ENCODE measurements around the gene COL19A1. TPM values are rescaled to one million over a fixed set of nuclear protein-coding genes. Genes with fewer than 3 reads are reported as not detected.
"Not testable (repeated sequence)": the region's sequence is repeated elsewhere in the genome, so short reads cannot be mapped to it uniquely, and the experiment has no call there.

The COL19A1 gene
- total RNA-seq, 1 experiment from 2014 or later: not detected

DNA sequence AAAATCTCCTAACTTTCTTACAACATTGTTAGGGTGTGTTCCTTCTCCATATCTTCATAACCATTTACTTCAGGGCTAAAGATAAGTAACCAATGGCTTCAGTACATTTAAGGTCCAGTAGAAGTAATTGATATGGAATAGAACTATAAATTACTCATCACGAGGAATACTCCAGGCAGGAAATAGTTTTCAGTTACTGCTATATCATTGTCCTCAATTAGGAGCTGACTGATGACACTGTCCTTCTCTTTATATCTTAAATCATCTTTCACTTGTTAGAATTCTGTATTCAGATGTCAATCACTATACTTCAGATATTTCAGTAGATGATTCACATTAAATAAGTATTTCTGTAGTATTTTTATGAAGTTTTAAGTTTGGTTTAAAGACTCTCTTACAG, 88.4 kb downstream of the COL19A1 start:
- Histone ChIP-seq H3K36me3 (ENCODE audit: control insufficient read depth, insufficient read depth, low read length) (no peaks in the 10 kb centered on the region), H3K4me1 (ENCODE audit: control insufficient read depth, insufficient read depth, low read length) (no peaks in the 10 kb centered on the region), H3K27ac (ENCODE audit: low read length) (no peak overlapping the region), H3K27me3 (ENCODE audit: control insufficient read depth, insufficient read depth, low read length) (no peaks in the 10 kb centered on the region), H3K9me3 (ENCODE audit: control insufficient read depth, insufficient read depth, low read depth, low read length) (no peaks in the 10 kb centered on the region), H3K4me3 (ENCODE audit: low read depth in 2 of 2, low read length in 2 of 2) (no peak overlapping the region)
- ChIA-PET POLR2A (no interaction called here), CTCF (no interaction called here)
- DNase-seq (ENCODE audit: low read depth, low spot score) (no peak), ATAC-seq (no peak)
- BruUV-seq (replicated peaks): no TSS peak
- in situ Hi-C loops (cut with HindIII; ENCODE audit: low pct_unique_long_range_greater_than_20kb, low sequenced_read_pairs): no loop called here
- TF ChIP-seq POLR2AphosphoS5 (IDR thresholded peaks at IDR 0.05; ENCODE audit: low read depth, low read length) (no peak), TCF7L2 (IDR thresholded peaks at IDR 0.05; ENCODE audit: low read depth, low read length) (no peak)
- intact Hi-C loops (cut with micrococcal nuclease; ENCODE audit: unreplicated experiment): no loop called here

- ChIA-PET POLR2A (no interaction called here), CTCF (no interaction called here)
- ATAC-seq (no peak), DNase-seq (ENCODE audit: low read depth, low spot score) (no peak)
- Histone ChIP-seq H3K27ac (ENCODE audit: low read length) (no peak overlapping the region), H3K9me3 (ENCODE audit: control insufficient read depth, insufficient read depth, low read depth, low read length) (no peaks in the 10 kb centered on the region), H3K36me3 (ENCODE audit: control insufficient read depth, insufficient read depth, low read length) (no peaks in the 10 kb centered on the region), H3K4me3 (ENCODE audit: low read depth in 2 of 2, low read length in 2 of 2) (no peak overlapping the region), H3K27me3 (ENCODE audit: control insufficient read depth, insufficient read depth, low read length) (no peaks in the 10 kb centered on the region), H3K4me1 (ENCODE audit: control insufficient read depth, insufficient read depth, low read length) (no peaks in the 10 kb centered on the region)
- in situ Hi-C loops (cut with HindIII; ENCODE audit: low pct_unique_long_range_greater_than_20kb, low sequenced_read_pairs): no loop called here
- intact Hi-C loops (cut with micrococcal nuclease; ENCODE audit: unreplicated experiment): no loop called here
- no peak for TF ChIP-seq CTCF (IDR thresholded peaks at IDR 0.05)
- TF ChIP-seq TCF7L2 (IDR thresholded peaks at IDR 0.05; ENCODE audit: low read depth, low read length): no peak
- TF ChIP-seq POLR2AphosphoS5 (IDR thresholded peaks at IDR 0.05; ENCODE audit: low read depth, low read length): no peak
- no TSS peak for BruUV-seq (replicated peaks)
These were observed 91.7 kb downstream of the COL19A1 start for GRCh38 chr6:69957985-69958559.

DNA sequence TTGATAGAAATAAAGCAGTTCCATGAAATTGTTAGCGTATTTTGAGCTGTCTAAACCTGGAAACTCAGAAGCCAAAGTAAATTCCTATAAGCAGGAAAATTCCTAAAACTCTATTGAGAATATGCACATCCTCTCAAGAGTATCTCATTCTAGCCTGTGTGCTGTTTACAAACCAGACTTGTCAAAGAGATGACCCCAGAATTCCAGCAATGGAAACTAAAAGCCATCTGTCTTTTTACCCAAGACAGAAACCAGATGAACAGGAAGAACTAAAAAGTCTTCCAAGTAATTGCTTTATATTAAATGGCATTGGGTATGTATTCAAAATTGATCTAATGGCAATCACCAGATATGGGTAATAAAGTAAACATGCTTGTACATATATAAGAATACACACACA, 92.6 kb downstream of the COL19A1 start:
- intact Hi-C loops (cut with micrococcal nuclease; ENCODE audit: unreplicated experiment): no loop called here
- no peaks in the 10 kb centered on the region for H3K4me1 ChIP-seq (ENCODE audit: control insufficient read depth, insufficient read depth, low read length)
- no peak overlapping the region for H3K4me3 ChIP-seq (ENCODE audit: low read depth in 2 of 2, low read length in 2 of 2)
- ATAC-seq (no peak), DNase-seq (ENCODE audit: low read depth, low spot score) (no peak)
- H3K9me3 ChIP-seq (ENCODE audit: control insufficient read depth, insufficient read depth, low read depth, low read length): no peaks in the 10 kb centered on the region
- TF ChIP-seq CTCF (IDR thresholded peaks at IDR 0.05) (no peak), POLR2AphosphoS5 (IDR thresholded peaks at IDR 0.05; ENCODE audit: low read depth, low read length) (no peak), REST (IDR thresholded peaks at IDR 0.05; ENCODE audit: insufficient read depth in 1 of 2, low read depth in 2 of 2, low read length in 1 of 2) (no peak), TCF7L2 (IDR thresholded peaks at IDR 0.05; ENCODE audit: low read depth, low read length) (no peak), SIN3A (IDR thresholded peaks at IDR 0.05; ENCODE audit: borderline replicate concordance, insufficient read depth, low read depth, low read length) (no peak)
- no peaks in the 10 kb centered on the region for H3K27me3 ChIP-seq (ENCODE audit: control insufficient read depth, insufficient read depth, low read length)
- ChIA-PET CTCF (no interaction called here), POLR2A (no interaction called here)
- in situ Hi-C loops (cut with HindIII; ENCODE audit: low pct_unique_long_range_greater_than_20kb, low sequenced_read_pairs): no loop called here
- no TSS peak for BruUV-seq (replicated peaks)
- no peak overlapping the region for H3K27ac ChIP-seq (ENCODE audit: low read length)
- no peaks in the 10 kb centered on the region for H3K36me3 ChIP-seq (ENCODE audit: control insufficient read depth, insufficient read depth, low read length)

GRCh38 chr6:69965974-69966373, 99.6 kb downstream of the COL19A1 start:
- H3K4me3 ChIP-seq (ENCODE audit: low read depth in 2 of 2, low read length in 2 of 2); H3K27me3 ChIP-seq (ENCODE audit: control insufficient read depth, insufficient read depth, low read length); CTCF ChIA-PET; POLR2A ChIA-PET; H3K4me1 ChIP-seq (ENCODE audit: control insufficient read depth, insufficient read depth, low read length); intact Hi-C loops (cut with micrococcal nuclease; ENCODE audit: unreplicated experiment); ATAC-seq; DNase-seq (ENCODE audit: low read depth, low spot score); H3K36me3 ChIP-seq (ENCODE audit: control insufficient read depth, insufficient read depth, low read length); in situ Hi-C loops (cut with HindIII; ENCODE audit: low pct_unique_long_range_greater_than_20kb, low sequenced_read_pairs); BruUV-seq (replicated peaks); H3K27ac ChIP-seq (ENCODE audit: low read length); H3K9me3 ChIP-seq (ENCODE audit: control insufficient read depth, insufficient read depth, low read depth, low read length): not testable (repeated sequence)
